ENCODE data around the gene CREG1. TPM values are rescaled to one million over a fixed set of nuclear protein-coding genes. Genes with fewer than 3 reads are reported as not detected.

The CREG1 gene
- polyA plus RNA-seq, 4 donors = 27.3 to 218 (median 59.3) TPM

- H3K27me3 ChIP-seq (ENCODE audit: control insufficient read depth in 3 of 3, insufficient read depth in 3 of 3, low read length in 3 of 3) = peaks cover 0 to 5% (median 0%) of the 10 kb centered on the region in 3 donors
- no peaks in the 10 kb centered on the region for H3K9me3 ChIP-seq (ENCODE audit: control insufficient read depth in 2 of 2, insufficient read depth in 1 of 2, low read depth in 1 of 2, low read length in 1 of 2)
- FAIRE-seq (no peak), DNase-seq (no peak)
- H3K27ac ChIP-seq (ENCODE audit: low read depth in 1 of 3, low read length in 2 of 3) = no peak overlapping the region
- WGBS, 3 donors = 60 to 78% (median 64%) methylated on average over 5 of the region's 5 CpGs
- H3K36me3 ChIP-seq (ENCODE audit: control insufficient read depth in 3 of 3, insufficient read depth in 2 of 3, low read depth in 1 of 3, low read length in 3 of 3) = no peaks in the 10 kb centered on the region
- peaks cover 0 to 5% (median 0%) of the 10 kb centered on the region in 3 donors for H3K4me1 ChIP-seq (ENCODE audit: control insufficient read depth in 3 of 3, insufficient read depth in 2 of 3, low read depth in 1 of 3, low read length in 2 of 3)
- H3K4me3 ChIP-seq (ENCODE audit: low read depth in 1 of 3, low read length in 3 of 3) = no peak overlapping the region
Observed at GRCh38 chr1:167502192-167502551, 51.4 kb downstream of the CREG1 start.

- DNase-seq = peak in 1 of 2 donors; percentile 39
- Histone ChIP-seq H3K27me3 (ENCODE audit: control insufficient read depth in 3 of 3, insufficient read depth in 3 of 3, low read length in 3 of 3) (peaks cover 0 to 5% (median 0%) of the 10 kb centered on the region in 3 donors), H3K4me3 (ENCODE audit: low read depth in 1 of 3, low read length in 3 of 3) (no peak overlapping the region), H3K9me3 (ENCODE audit: control insufficient read depth in 2 of 2, insufficient read depth in 1 of 2, low read depth in 1 of 2, low read length in 1 of 2) (no peaks in the 10 kb centered on the region), H3K36me3 (ENCODE audit: control insufficient read depth in 3 of 3, insufficient read depth in 2 of 3, low read depth in 1 of 3, low read length in 3 of 3) (no peaks in the 10 kb centered on the region), H3K27ac (ENCODE audit: low read depth in 1 of 3, low read length in 2 of 3) (no peak overlapping the region), H3K4me1 (ENCODE audit: control insufficient read depth in 3 of 3, insufficient read depth in 2 of 3, low read depth in 1 of 3, low read length in 2 of 3) (peaks cover 0 to 5% (median 0%) of the 10 kb centered on the region in 3 donors)
- FAIRE-seq = no peak
- 34 to 55% (median 44%) methylated on average over 10 of the region's 10 CpGs for WGBS, 3 donors
Observed at GRCh38 chr1:167501515-167502191, 51.9 kb downstream of the CREG1 start.

- Histone ChIP-seq H3K27ac (ENCODE audit: low read depth in 1 of 3, low read length in 2 of 3) (no peak overlapping the region), H3K36me3 (ENCODE audit: control insufficient read depth in 3 of 3, insufficient read depth in 2 of 3, low read depth in 1 of 3, low read length in 3 of 3) (no peaks in the 10 kb centered on the region), H3K9me3 (ENCODE audit: control insufficient read depth in 2 of 2, insufficient read depth in 1 of 2, low read depth in 1 of 2, low read length in 1 of 2) (no peaks in the 10 kb centered on the region), H3K27me3 (ENCODE audit: control insufficient read depth in 3 of 3, insufficient read depth in 3 of 3, low read length in 3 of 3) (peaks cover 0 to 5% (median 0%) of the 10 kb centered on the region in 3 donors), H3K4me3 (ENCODE audit: low read depth in 1 of 3, low read length in 3 of 3) (no peak overlapping the region), H3K4me1 (ENCODE audit: control insufficient read depth in 3 of 3, insufficient read depth in 2 of 3, low read depth in 1 of 3, low read length in 2 of 3) (peaks cover 0 to 5% (median 0%) of the 10 kb centered on the region in 3 donors)
- FAIRE-seq (no peak), DNase-seq (no peak)
- 75 to 83% (median 79%) methylated on average over 4 of the region's 4 CpGs for WGBS, 3 donors
Observed at GRCh38 chr1:167500283-167500860, 53.2 kb downstream of the CREG1 start.

- DNase-seq (no peak), FAIRE-seq (no peak)
- Histone ChIP-seq H3K9me3 (ENCODE audit: control insufficient read depth in 2 of 2, insufficient read depth in 1 of 2, low read depth in 1 of 2, low read length in 1 of 2) (no peaks in the 10 kb centered on the region), H3K4me1 (ENCODE audit: control insufficient read depth in 3 of 3, insufficient read depth in 2 of 3, low read depth in 1 of 3, low read length in 2 of 3) (peaks cover 0 to 5% (median 0%) of the 10 kb centered on the region in 3 donors), H3K4me3 (ENCODE audit: low read depth in 1 of 3, low read length in 3 of 3) (no peak overlapping the region), H3K27me3 (ENCODE audit: control insufficient read depth in 3 of 3, insufficient read depth in 3 of 3, low read length in 3 of 3) (peaks cover 0 to 5% (median 0%) of the 10 kb centered on the region in 3 donors), H3K27ac (ENCODE audit: low read depth in 1 of 3, low read length in 2 of 3) (no peak overlapping the region), H3K36me3 (ENCODE audit: control insufficient read depth in 3 of 3, insufficient read depth in 2 of 3, low read depth in 1 of 3, low read length in 3 of 3) (no peaks in the 10 kb centered on the region)
- WGBS, 3 donors = 57 to 72% (median 61%) methylated on average over 3 of the region's 3 CpGs
Observed at GRCh38 chr1:167499664-167500101, 53.9 kb downstream of the CREG1 start.

- H3K27ac ChIP-seq (ENCODE audit: low read depth in 1 of 3, low read length in 2 of 3) = no peak overlapping the region
- H3K36me3 ChIP-seq (ENCODE audit: control insufficient read depth in 3 of 3, insufficient read depth in 2 of 3, low read depth in 1 of 3, low read length in 3 of 3) = no peaks in the 10 kb centered on the region
- no peaks in the 10 kb centered on the region for H3K9me3 ChIP-seq (ENCODE audit: control insufficient read depth in 2 of 2, insufficient read depth in 1 of 2, low read depth in 1 of 2, low read length in 1 of 2)
- FAIRE-seq (no peak), DNase-seq (no peak)
- peaks cover 0 to 5% (median 0%) of the 10 kb centered on the region in 3 donors for H3K4me1 ChIP-seq (ENCODE audit: control insufficient read depth in 3 of 3, insufficient read depth in 2 of 3, low read depth in 1 of 3, low read length in 2 of 3)
- 48 to 61% (median 51%) methylated on average over 4 of the region's 4 CpGs for WGBS, 3 donors
- H3K4me3 ChIP-seq (ENCODE audit: low read depth in 1 of 3, low read length in 3 of 3) = no peak overlapping the region
- peaks cover 0 to 5% (median 0%) of the 10 kb centered on the region in 3 donors for H3K27me3 ChIP-seq (ENCODE audit: control insufficient read depth in 3 of 3, insufficient read depth in 3 of 3, low read length in 3 of 3)
Observed at GRCh38 chr1:167499106-167499505, 54.5 kb downstream of the CREG1 start.

GRCh38 chr1:167496797-167497619 is 56.6 kb downstream of the CREG1 start:
- H3K4me3 ChIP-seq (ENCODE audit: low read depth in 1 of 3, low read length in 3 of 3) = no peak overlapping the region
- H3K27me3 ChIP-seq (ENCODE audit: control insufficient read depth in 3 of 3, insufficient read depth in 3 of 3, low read length in 3 of 3) = peaks cover 0 to 4% (median 0%) of the 10 kb centered on the region in 3 donors
- no peak for FAIRE-seq
- no peaks in the 10 kb centered on the region for H3K9me3 ChIP-seq (ENCODE audit: control insufficient read depth in 2 of 2, insufficient read depth in 1 of 2, low read depth in 1 of 2, low read length in 1 of 2)
- peaks cover 0 to 5% (median 0%) of the 10 kb centered on the region in 3 donors for H3K4me1 ChIP-seq (ENCODE audit: control insufficient read depth in 3 of 3, insufficient read depth in 2 of 3, low read depth in 1 of 3, low read length in 2 of 3)
- no peaks in the 10 kb centered on the region for H3K36me3 ChIP-seq (ENCODE audit: control insufficient read depth in 3 of 3, insufficient read depth in 2 of 3, low read depth in 1 of 3, low read length in 3 of 3)
- no peak overlapping the region for H3K27ac ChIP-seq (ENCODE audit: low read depth in 1 of 3, low read length in 2 of 3)
- 83 to 93% (median 85%) methylated on average over 11 of the region's 11 CpGs for WGBS, 3 donors
- no peak for DNase-seq

GRCh38 chr1:167493372-167493771 is 60.2 kb downstream of the CREG1 start:
- DNase-seq (no peak), FAIRE-seq (no peak)
- Histone ChIP-seq H3K36me3 (ENCODE audit: control insufficient read depth in 3 of 3, insufficient read depth in 2 of 3, low read depth in 1 of 3, low read length in 3 of 3) (no peaks in the 10 kb centered on the region), H3K4me1 (ENCODE audit: control insufficient read depth in 3 of 3, insufficient read depth in 2 of 3, low read depth in 1 of 3, low read length in 2 of 3) (no peaks in the 10 kb centered on the region), H3K4me3 (ENCODE audit: low read depth in 1 of 3, low read length in 3 of 3) (no peak overlapping the region), H3K27ac (ENCODE audit: low read depth in 1 of 3, low read length in 2 of 3) (no peak overlapping the region), H3K27me3 (ENCODE audit: control insufficient read depth in 3 of 3, insufficient read depth in 3 of 3, low read length in 3 of 3) (peaks cover 0 to 4% (median 0%) of the 10 kb centered on the region in 3 donors), H3K9me3 (ENCODE audit: control insufficient read depth in 2 of 2, insufficient read depth in 1 of 2, low read depth in 1 of 2, low read length in 1 of 2) (no peaks in the 10 kb centered on the region)
- WGBS, 3 donors = 91 to 93% (median 93%) methylated on average over 2 of the region's 2 CpGs

GRCh38 chr1:167492481-167492910 is 61.1 kb downstream of the CREG1 start:
- no peaks in the 10 kb centered on the region for H3K9me3 ChIP-seq (ENCODE audit: control insufficient read depth in 2 of 2, insufficient read depth in 1 of 2, low read depth in 1 of 2, low read length in 1 of 2)
- peaks cover 0 to 4% (median 0%) of the 10 kb centered on the region in 3 donors for H3K27me3 ChIP-seq (ENCODE audit: control insufficient read depth in 3 of 3, insufficient read depth in 3 of 3, low read length in 3 of 3)
- no peak for FAIRE-seq
- no peaks in the 10 kb centered on the region for H3K36me3 ChIP-seq (ENCODE audit: control insufficient read depth in 3 of 3, insufficient read depth in 2 of 3, low read depth in 1 of 3, low read length in 3 of 3)
- H3K4me1 ChIP-seq (ENCODE audit: control insufficient read depth in 3 of 3, insufficient read depth in 2 of 3, low read depth in 1 of 3, low read length in 2 of 3) = no peaks in the 10 kb centered on the region
- 52 to 81% (median 64%) methylated on average over 5 of the region's 5 CpGs for WGBS, 3 donors
- DNase-seq = no peak
- H3K4me3 ChIP-seq (ENCODE audit: low read depth in 1 of 3, low read length in 3 of 3) = no peak overlapping the region
- H3K27ac ChIP-seq (ENCODE audit: low read depth in 1 of 3, low read length in 2 of 3) = peak overlapping the region in 1 of 3 donors; percentile 6
